ENCODE results near the gene PINK1.
A peak's percentile ranks its signal among the peaks of the same experiment; 100 is the strongest.

Gene PINK1

GRCh38 chr1:20601129-20601825, 32.0 kb upstream of the PINK1 start:
- H3K4me1 ChIP-seq (ENCODE audit: control insufficient read depth, insufficient read depth, low read length): no peaks in the 10 kb centered on the region
- ChIA-PET POLR2A (no interaction called here), CTCF (no interaction called here)
- no peak overlapping the region for H3K27ac ChIP-seq (ENCODE audit: extremely low read depth, low read depth, low read length)
- no peaks in the 10 kb centered on the region for H3K9me3 ChIP-seq (ENCODE audit: control insufficient read depth, insufficient read depth, low read depth, low read length)
- no peaks in the 10 kb centered on the region for H3K36me3 ChIP-seq (ENCODE audit: control insufficient read depth in 2 of 2, insufficient read depth in 1 of 2, low read length in 2 of 2)
- TF ChIP-seq ZNF777 (tag by site-specific recombination; IDR thresholded peaks at IDR 0.05; ENCODE audit: borderline replicate concordance) (no peak), YY2 (tag by site-specific recombination; IDR thresholded peaks at IDR 0.05) (peak; percentile 74)
- no peak overlapping the region for H3K4me3 ChIP-seq (ENCODE audit: low read depth, low read length)

DNA sequence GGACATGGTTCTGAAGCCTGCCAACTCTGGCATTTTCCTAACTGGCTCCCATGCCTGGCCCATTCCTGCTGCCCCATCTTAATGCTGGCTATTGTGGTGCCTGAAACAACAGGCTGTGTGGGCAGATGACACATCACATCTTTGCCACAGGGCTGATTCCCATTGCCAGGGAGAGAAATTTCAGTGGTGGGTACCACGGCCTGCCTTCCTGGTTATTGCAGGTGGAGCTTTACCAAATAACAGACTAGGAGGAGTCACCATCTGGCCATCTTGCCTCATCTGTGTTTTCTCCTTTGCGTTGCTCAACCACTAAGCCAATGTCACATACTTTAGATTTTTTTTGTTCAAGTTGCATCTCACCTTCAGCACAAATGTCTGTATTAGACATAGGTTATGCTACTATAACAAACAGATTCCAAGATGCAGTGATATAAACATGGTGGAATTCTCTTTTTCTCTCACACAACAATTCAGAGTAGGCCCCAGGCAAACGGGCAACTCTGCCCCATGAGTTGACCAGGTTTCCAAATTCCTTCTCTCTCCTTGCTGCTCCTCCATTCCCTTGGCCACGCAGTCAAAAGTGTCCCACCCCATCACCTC, 30.3 kb upstream of the PINK1 start:
- TF ChIP-seq REPIN1 (tag by site-specific recombination; IDR thresholded peaks at IDR 0.05; ENCODE audit: low read depth) (no peak), ZBTB10 (tag by site-specific recombination; IDR thresholded peaks at IDR 0.05) (no peak), ZNF221 (tag by site-specific recombination; IDR thresholded peaks at IDR 0.05; ENCODE audit: borderline replicate concordance) (no peak), ZSCAN16 (tag by site-specific recombination; IDR thresholded peaks at IDR 0.05) (no peak), ZNF175 (tag by site-specific recombination; IDR thresholded peaks at IDR 0.05) (no peak), ZNF785 (tag by site-specific recombination; IDR thresholded peaks at IDR 0.05) (no peak), ZNF623 (tag by site-specific recombination; IDR thresholded peaks at IDR 0.05) (no peak), ZNF776 (tag by site-specific recombination; IDR thresholded peaks at IDR 0.05; ENCODE audit: borderline replicate concordance) (no peak)
- TF ChIP-seq, protein P1, sequence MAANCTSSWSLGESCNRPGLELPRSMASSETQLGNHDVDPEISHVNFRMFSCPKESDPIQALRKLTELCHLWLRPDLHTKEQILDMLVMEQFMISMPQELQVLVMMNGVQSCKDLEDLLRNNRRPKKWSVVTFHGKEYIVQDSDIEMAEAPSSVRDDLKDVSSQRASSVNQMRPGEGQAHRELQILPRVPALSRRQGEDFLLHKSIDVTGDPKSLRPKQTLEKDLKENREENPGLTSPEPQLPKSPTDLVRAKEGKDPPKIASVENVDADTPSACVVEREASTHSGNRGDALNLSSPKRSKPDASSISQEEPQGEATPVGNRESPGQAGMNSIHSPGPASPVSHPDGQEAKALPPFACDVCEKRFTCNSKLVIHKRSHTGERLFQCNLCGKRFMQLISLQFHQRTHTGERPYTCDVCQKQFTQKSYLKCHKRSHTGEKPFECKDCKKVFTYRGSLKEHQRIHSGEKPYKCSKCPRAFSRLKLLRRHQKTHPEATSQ (tag by site-specific recombination; IDR thresholded peaks at IDR 0.05): no peak
- TF ChIP-seq, protein P2, sequence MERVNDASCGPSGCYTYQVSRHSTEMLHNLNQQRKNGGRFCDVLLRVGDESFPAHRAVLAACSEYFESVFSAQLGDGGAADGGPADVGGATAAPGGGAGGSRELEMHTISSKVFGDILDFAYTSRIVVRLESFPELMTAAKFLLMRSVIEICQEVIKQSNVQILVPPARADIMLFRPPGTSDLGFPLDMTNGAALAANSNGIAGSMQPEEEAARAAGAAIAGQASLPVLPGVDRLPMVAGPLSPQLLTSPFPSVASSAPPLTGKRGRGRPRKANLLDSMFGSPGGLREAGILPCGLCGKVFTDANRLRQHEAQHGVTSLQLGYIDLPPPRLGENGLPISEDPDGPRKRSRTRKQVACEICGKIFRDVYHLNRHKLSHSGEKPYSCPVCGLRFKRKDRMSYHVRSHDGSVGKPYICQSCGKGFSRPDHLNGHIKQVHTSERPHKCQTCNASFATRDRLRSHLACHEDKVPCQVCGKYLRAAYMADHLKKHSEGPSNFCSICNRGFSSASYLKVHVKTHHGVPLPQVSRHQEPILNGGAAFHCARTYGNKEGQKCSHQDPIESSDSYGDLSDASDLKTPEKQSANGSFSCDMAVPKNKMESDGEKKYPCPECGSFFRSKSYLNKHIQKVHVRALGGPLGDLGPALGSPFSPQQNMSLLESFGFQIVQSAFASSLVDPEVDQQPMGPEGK (tag by site-specific recombination; IDR thresholded peaks at IDR 0.05): no peak
- no peaks in the 10 kb centered on the region for H3K9me3 ChIP-seq (ENCODE audit: control insufficient read depth, insufficient read depth, low read depth, low read length)
- H3K4me3 ChIP-seq (ENCODE audit: low read depth, low read length): no peak overlapping the region
- no peak overlapping the region for H3K27ac ChIP-seq (ENCODE audit: extremely low read depth, low read depth, low read length)
- CTCF ChIA-PET: interaction anchor here (0.7 to 1.4 kb wide), 2 partner anchors 28 to 557 kb away, joined by 4 to 5 read pairs; no protein-coding TSS in a partner anchor
- no peaks in the 10 kb centered on the region for H3K36me3 ChIP-seq (ENCODE audit: control insufficient read depth in 2 of 2, insufficient read depth in 1 of 2, low read length in 2 of 2)
- H3K4me1 ChIP-seq (ENCODE audit: control insufficient read depth, insufficient read depth, low read length): no peaks in the 10 kb centered on the region
- POLR2A ChIA-PET: no interaction called here

Data from HEK293 (cell line).